Skeletal muscle cell (primary cell): ENCODE measurements around the gene MCMBP.
"Not testable (repeated sequence)": the region's sequence is repeated elsewhere in the genome, so short reads cannot be mapped to it uniquely, and the experiment has no call there.

Experiments
- DNase-seq: peaks from one replicate; pipeline ENCODE4 v3.0.0-alpha.2; 2010; ENCODE audit warnings: low read depth
- H3K4me3 ChIP-seq: 2 replicates; pipeline ENCODE4 v1.5.1; 2011; ENCODE audit warnings: low read depth, mild to moderate bottlenecking, control low read depth, low read length, moderate library complexity

MCMBP gene

GRCh38 chr10:119883901-119884611, 11.4 kb upstream of the MCMBP start:
- not testable (repeated sequence) for DNase-seq, H3K4me3 ChIP-seq

GRCh38 chr10:119878524-119878923, 5.9 kb upstream of the MCMBP start:
- no peak for DNase-seq
- H3K4me3 ChIP-seq = no peak overlapping the region

- H3K4me3 ChIP-seq = peak overlapping the region; percentile 88
- DNase-seq = peak; percentile 44
Observed at GRCh38 chr10:119872860-119873681, 428 bp upstream of the MCMBP start.

GRCh38 chr10:119871881-119872609, 598 bp downstream of the MCMBP start:
- no peak for DNase-seq
- H3K4me3 ChIP-seq = peak overlapping the region; percentile 88

GRCh38 chr10:119869398-119869797, 3.2 kb downstream of the MCMBP start:
- not testable (repeated sequence) for DNase-seq, H3K4me3 ChIP-seq

GRCh38 chr10:119867317-119867716, 5.3 kb downstream of the MCMBP start:
- DNase-seq = no peak
- H3K4me3 ChIP-seq = no peak overlapping the region

- no peak for DNase-seq
Observed at GRCh38 chr10:119865699-119866240, 6.9 kb downstream of the MCMBP start.

GRCh38 chr10:119863951-119864565, 8.6 kb downstream of the MCMBP start:
- no peak for DNase-seq
- no peak overlapping the region for H3K4me3 ChIP-seq

More at GRCh38 chr10:119865699-119866240, 6.9 kb downstream of the MCMBP start:
- H3K4me3 ChIP-seq = no peak overlapping the region

- H3K4me3 ChIP-seq = no peak overlapping the region
- no peak for DNase-seq
Observed at GRCh38 chr10:119862524-119862923, 10.1 kb downstream of the MCMBP start.

- DNase-seq = no peak
- no peak overlapping the region for H3K4me3 ChIP-seq
Observed at GRCh38 chr10:119860866-119861607, 11.6 kb downstream of the MCMBP start.

GRCh38 chr10:119859420-119860258, 13.0 kb downstream of the MCMBP start:
- no peak for DNase-seq
- no peak overlapping the region for H3K4me3 ChIP-seq

GRCh38 chr10:119858063-119858462, 14.6 kb downstream of the MCMBP start:
- no peak overlapping the region for H3K4me3 ChIP-seq
- no peak for DNase-seq

- no peak overlapping the region for H3K4me3 ChIP-seq
- DNase-seq = no peak
Observed at GRCh38 chr10:119853574-119853973, 19.1 kb downstream of the MCMBP start.

- H3K4me3 ChIP-seq = no peak overlapping the region
- no peak for DNase-seq
Observed at GRCh38 chr10:119852822-119853221, 19.8 kb downstream of the MCMBP start.

- no peak for DNase-seq
- H3K4me3 ChIP-seq = no peak overlapping the region
Observed at GRCh38 chr10:119852277-119852676, 20.4 kb downstream of the MCMBP start.

- no peak overlapping the region for H3K4me3 ChIP-seq
- DNase-seq = no peak
Observed at GRCh38 chr10:119849944-119850343, 22.7 kb downstream of the MCMBP start.

GRCh38 chr10:119849031-119849789, 23.4 kb downstream of the MCMBP start:
- no peak overlapping the region for H3K4me3 ChIP-seq
- DNase-seq = peak; percentile 25
